Right renal cortex interstitium (tissue), 3 donors: ENCODE data around the gene ENC1. TPM values are rescaled to one million over a fixed set of nuclear protein-coding genes. Genes with fewer than 3 reads are reported as not detected.

ENCODE experiments used
- DNase-seq, 3 donors: peaks; one replicate each; pipeline ENCODE4 v3.0.0-alpha.2; 2013; ENCODE audit warnings: low read depth in 3 of 3, low spot score in 2 of 3
- polyA plus RNA-seq, 3 donors: library from polyadenylated mRNA; unstranded; fragments of 120-200 nt; gene quantifications; one replicate each; pipeline ENCODE4 v1.2.1, GENCODE V29; 2013; ENCODE audit not compliant: insufficient read length in 3 of 3

Gene ENC1
- polyA plus RNA-seq, 3 donors: 62.5 to 72.9 (median 65.1) TPM

DNA sequence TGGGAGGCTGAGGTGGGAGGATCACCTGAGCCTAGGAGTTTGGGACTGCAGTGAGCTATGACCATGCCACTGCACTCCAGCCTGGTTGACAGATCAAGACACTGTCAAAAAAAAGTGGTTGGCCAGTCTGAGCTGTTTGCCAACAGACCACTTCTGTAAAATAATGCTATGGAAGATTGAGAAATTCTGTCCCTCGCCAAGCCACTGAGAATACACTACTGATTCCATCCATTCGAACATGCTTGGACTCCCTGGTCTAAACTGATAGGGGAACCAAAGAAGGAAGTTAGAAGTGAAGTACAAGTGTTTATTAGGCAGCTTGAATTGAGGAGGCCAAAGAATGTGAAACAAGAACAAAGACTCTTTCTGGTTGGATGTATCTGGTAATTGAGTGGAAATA lies 27.2 kb downstream of the ENC1 start:
- no peak for DNase-seq

DNA sequence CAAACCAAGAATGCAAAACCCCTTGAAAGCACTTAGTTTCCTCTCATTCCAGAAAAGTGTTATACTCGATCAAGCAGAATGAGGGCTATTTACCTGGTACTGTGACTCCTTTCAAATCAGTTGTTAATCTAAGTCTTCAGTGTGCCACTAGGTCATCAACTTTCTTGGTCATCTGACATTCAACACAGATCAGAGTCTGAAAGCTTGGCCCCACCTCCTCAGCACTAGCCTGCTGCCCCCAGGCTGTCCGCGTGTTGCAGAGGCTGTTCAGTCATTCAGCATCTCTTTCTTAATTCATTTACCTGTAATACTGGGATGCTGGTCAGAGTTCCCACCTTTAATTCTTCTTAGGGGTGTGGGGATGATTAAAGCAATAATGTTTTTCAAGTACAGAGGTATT lies 28.5 kb downstream of the ENC1 start:
- DNase-seq: no peak

DNA sequence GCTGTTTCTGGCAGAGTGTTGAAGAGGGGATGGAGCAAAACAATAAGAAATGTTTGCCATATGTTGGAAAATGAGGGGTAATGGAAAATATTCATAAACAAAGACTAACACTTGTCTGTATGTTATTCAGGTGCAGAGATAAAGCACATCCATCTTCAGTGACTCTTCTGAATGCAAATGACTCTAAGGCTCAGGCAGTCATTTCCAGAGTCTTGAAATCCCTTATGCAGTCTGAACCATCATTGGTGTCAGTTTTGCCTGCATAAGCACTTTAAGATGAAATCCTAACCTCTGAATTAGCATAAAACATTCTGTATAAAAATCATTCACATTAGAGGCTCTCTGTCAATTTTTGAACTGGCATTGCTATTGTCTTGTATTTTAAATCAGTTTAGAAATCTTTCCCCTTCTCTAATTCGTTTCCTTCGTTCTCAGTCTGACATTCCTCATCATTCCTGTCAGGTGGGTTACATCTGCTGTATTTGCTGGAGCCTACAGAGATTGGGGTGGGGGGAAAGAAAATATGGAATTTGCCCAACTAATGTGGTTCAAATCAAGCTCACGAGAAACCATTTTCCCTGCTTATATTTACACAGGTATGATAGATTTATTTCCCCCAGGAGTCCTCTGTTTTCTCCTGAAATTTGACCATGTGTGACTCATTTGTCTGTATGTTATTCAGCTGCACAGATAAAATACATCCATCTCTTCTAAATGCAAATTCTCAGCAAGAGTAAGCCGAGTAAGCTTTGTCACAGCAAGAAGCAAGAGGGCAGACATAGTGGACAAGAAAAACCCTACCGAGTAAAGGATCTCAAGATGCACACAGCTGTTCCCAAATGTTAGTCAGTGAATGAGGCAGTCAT lies 31.6 kb downstream of the ENC1 start:
- DNase-seq: no peak

DNA sequence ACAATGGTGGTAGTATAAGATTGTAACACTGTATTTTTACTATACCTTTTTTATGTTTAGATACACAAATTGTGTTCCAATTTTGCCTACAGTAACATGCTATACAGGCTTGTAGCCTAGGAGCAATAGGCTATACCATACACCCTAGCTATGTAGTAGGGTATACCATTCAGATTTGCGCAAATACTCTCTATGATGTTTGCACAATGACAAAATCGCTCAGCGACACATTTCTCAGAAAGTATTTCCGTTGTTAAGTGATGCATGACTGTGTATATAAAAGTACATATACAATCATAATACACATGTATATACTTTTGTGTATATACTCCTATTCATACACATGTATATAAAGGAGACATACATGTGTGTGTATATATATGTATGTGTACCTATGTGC lies 34.8 kb downstream of the ENC1 start:
- DNase-seq: no peak

DNA sequence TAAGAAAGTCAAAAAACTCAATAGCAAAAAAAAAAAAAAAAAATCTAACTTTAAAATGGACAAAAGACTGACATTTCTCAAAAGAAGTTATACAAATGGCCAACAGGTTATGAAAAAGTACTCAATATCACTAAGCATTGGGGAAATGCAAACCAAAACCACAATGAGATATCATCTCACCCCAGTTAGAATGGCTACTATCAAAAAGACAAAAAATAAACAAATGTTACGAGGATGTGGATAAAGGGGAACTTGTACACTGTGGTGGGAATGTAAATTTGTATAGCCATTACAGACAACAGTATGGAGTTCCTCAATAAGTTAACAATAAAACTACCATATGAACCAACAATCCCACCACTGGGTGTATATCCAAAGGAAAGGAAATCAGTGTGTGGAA lies 37.2 kb downstream of the ENC1 start:
- DNase-seq: no peak

DNA sequence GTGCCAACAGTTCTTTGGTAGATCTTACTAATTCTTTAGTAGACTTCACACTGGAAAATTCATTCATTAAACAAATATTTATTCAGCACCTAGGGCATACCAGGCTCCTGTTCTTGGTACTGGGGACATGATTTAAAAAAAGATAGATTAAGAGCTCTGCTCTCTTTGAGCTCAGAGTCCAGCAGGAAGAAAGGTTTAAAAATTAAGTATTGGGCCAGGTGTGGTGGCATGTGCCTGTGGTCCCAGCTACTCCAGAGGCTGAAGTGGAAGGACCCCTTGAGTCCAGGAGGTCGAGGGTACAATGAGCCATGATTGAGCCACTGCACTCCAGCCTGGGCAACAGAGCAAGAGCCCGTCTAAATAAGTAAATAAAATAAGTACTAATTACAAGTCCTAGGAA lies 41.4 kb downstream of the ENC1 start:
- no peak for DNase-seq

DNA sequence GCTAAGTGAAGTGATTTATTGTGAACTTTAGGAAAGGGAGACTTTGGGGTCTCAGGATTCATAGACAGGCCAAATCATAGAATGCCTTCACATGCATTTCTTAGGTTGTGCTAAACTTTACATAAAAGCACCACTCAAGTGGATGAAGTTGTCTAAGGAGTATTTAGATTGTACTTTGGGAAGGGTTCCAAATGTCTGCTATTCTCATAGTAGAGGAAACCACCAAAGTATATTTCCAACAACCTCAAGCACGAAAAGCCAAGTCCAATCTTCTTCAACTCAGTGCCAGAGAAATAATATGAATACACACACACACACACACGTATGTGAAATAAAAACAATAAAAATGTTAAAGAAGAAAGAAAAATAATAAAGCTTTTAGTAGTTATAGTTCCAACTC lies 41.8 kb downstream of the ENC1 start:
- DNase-seq: no peak

DNA sequence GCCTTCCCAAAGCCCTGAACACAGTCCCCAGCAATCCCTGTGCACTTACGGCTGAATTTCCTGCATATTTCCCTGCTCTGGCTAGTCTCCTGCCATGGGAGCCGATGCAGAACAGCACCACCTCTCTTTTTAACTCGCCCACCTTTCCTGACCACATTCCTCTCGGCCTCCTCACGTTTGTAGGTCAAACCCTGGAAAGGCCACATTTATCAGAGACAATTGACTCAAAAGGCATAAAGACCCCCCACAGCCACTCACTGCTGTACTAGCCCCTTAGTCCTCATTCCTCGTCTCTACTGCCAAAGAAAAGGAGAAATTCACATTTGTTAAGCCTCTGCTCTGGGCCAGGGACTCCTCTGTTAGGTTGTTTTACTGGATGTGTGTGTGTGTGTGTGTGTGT lies 43.6 kb downstream of the ENC1 start:
- no peak for DNase-seq

DNA sequence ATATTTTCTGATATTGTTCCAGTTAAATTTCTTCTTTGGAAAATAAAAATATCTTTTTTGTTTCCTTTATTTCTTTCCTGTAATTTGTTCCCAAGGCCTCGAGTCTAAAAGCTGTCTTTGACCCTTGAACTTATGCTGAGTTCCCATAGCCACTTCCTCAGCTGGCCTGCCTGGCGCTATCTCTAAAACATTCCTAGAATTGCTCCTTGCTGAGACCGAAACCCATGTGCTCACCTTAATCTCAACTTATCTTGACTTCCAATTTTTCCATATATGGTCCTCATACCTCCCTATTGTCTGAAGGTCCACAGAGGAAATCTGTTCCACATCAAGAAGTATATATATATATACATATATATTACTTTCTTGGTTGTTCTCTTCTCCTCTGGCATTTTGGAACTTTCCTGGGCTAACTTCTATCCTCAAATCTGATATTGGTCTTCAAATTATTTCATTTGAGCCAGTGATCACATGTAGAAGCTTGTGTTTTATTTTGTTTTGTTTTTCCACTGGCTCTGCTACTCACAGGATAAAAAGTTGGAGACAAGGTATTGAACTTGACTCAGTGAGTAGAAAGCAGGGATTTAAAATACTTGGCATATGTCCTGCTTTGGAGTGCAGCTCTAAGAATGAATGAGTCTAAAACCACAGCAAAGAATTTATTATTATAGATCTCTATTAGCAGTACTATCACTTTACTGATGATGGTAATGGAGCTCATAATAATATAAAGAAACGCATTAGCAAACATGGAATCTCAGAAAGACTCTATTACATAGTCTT lies 45.2 kb downstream of the ENC1 start:
- no peak for DNase-seq

DNA sequence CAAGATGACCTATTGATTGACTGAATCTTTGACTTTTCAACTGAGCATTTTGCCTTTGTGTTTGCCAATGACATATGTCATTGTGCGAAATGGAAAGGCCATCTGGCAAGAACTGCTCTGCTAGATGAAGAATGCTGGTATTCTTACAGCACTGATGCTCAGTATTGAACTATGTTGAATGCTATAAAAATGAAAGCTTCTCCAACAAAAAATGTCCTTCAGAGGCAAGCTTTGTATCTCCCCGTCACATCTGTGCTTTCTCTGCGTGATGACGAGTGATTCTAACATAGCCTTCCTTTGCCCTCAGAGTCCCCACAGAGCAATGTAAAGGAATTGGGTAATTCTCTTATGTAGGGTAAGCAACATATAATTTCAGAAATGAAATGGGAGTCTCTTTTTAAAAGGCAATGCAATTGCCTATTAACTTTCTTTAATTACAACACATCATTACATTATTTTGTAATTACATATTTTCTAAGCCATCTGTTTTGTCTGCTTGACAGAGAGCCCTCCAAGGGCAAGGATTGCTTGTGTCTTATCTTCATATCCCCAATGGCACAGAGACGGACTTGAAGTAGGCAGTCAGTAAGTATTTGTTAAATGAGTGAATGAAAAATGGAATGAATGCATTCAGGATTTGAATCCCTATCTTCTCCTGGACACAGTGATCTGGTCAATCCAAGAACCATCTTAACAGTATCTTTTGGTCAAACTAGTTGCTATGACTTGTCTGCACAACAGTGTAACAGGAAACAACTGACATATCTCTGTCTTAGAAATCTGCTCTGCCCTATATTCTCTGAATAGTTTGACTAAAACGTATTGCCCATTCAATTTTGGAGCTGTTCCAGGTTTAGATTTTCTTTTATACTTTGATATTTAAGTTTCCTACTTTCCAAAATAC lies 46.1 kb downstream of the ENC1 start:
- no peak for DNase-seq

DNA sequence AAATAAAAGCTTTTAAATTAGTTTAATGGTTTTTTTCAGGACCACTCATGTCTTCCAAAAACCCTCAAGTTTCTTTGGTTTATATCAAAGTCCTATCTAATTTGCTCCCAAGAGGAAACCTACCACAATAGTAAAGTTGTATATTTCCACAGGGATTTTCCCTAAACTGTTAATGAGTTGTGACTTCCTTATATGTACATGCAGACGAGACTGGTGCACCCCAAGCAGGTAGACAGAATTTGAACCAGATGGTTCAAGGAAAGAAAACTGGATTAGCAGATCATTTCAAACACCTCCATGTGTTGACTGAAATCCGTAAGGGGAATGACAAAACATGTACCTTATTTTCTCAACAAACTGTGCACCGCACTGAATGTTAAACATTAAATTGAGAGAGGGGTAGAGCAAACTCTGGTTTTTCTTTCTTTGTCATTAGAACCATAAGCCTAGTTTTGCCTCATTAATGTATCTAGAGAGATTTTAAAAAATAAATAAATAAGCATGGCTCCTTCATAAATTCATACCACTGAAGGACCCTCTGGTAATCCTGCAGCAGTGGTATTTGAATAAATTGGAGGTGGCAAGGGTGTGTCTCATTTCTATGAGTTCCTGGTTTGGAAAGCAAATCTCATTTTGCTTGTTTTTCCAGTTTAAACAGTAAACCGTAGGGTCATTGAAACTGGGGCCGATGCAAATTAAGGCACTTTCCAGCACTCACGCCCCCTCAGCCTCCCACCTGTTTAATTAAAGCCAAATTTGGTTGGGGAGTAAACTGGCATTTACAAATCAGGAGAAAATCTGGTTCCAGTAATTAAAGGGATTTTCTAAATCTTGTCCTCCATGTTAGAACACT lies 51.1 kb downstream of the ENC1 start:
- no peak for DNase-seq

DNA sequence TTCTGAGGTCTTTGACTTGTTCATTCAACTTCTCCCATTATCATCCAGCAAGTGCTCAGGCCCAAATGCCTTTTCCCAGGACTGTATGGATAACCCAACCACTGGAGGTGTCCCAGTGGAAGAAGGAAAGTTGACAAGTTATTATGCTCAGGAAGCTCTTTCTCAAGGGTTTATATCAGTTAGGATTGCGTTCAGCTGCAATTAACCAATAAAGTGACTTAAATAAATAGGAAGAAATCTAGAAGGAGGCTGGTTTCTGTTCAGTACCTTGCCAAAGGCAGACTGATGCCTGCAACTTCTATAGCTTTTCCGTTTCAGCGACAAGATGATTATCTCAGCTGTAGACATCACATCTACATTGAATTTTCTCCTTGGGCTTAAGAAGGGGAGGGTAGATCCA lies 52.1 kb downstream of the ENC1 start:
- no peak for DNase-seq

DNA sequence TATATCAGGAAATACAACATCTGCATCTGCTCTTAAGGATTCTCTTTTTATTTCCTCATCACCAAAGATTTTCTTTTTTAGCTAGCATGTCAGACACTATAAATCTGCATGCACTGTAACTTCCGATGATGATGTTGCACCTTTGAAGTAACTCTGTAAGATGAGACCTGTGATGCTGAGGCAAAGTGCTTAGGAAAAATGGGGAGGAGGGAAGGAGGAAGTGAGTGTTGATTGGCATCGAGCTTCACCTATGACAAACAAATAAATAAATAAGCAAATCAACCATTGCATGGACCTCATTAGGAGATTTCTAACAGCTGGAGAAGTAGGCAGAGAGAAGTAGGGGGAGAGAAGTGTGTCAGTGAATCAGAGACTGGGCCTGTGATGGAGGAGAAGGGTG lies 52.6 kb downstream of the ENC1 start:
- no peak for DNase-seq

DNA sequence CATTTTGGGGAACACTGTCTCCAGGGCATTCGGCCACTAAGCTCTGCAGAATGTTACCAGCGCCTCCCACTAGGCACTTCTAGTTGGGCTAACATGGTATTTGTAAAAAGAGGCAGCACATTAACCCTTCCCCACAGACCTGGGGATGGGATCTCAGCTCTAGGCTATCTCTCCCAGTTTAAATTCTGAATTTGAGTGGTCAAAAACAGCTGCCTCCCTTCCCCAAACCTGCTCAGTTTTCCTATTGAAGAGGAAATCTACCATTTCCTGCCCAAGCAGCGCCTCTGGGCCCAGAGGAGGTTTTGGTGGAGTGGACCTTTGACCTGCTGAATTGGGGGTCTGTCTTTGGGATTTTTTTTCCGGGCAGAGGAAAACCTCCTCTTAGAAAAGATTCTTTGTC lies 53.2 kb downstream of the ENC1 start:
- DNase-seq: no peak

DNA sequence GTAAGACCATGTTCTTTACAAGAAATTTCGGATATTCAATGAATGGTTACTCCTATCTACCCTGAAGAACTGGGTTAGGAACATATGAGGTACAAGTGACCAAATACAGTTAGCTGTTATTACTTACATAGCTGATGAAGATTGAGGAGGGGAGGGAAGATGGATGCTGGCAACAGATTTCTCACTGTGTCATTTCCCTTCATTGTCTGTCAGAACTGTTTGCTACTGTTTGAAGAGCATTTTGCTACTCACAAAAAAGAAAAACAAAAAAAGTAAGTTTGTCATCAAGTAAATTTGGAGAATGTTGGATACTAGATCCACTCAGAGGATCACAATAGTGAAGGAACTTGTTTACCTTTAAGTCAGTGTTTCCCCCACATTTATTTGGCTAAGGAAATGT lies 53.7 kb downstream of the ENC1 start:
- no peak for DNase-seq

DNA sequence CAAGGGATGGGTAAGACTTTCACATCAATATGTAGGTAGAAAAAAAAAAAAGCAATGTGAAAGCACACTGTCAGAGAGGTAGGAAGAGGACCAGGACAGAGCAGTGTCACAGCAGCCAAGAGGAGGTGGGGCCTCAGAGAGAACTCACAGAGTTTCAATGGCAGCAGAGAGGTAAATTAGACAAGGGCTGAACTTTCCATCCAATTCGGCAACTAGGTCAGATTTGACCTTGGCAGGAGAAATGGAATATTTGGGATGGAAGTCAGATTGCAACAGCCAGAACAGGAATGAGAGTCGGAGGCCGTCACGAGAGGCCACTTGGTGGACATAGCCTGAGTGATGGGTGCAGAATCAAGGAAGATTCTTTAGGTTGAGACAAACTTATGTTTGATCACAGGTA lies 57.7 kb downstream of the ENC1 start:
- DNase-seq: no peak

DNA sequence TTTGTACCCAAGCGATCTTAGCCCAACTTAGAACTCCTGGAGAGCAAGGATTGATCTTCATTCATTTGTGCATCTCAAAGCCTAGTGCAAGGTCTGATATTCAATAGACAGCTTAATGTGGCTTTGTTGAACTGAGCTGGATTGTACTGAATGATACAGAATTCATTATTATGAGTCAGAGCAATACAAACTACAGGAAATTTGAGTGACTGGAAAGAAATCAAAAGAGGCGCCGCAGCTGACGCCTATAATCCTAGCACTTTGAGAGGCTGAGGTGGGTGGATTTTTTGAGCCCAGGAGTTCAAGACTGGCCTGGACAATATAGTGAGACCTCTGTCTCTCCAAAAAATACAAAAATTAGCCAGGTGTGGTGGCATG lies 58.6 kb downstream of the ENC1 start:
- DNase-seq: no peak

DNA sequence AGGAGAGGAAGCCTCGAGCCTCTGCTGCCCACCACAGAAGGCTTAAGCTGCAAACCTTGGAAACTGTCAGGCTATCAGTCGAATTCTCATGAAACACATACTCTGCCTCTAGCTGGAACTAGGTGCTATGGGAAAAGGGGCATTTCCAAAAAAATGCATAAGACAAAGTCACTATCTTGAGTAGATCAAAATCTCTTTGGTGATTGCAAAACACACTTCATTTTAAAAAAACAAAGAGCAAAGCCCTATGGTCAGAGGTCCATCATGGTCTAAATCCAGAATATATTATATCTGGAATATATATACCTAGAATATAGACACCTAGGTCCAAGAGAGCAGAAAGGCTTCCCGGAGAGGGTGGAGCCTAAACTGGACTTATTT lies 59.8 kb downstream of the ENC1 start:
- no peak for DNase-seq

DNA sequence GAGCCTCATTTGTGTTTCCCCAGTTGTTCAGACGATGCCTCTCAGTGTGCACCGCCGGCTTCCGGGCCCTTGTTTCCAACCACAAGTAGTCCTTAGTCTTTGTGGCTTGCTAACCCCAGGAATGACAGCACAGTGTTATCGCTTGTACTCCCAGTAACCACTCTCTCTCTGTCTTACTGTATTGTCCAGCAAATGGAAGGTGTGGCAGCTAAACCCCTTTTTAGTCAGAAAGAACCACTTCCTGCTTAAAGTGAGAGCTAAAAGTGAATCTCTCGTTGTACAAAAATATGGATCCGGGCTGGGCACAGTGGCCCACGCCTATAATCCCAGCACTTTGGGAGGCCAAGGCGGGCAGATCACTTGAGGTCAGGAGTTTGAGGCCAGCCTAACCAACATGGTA lies 61.3 kb downstream of the ENC1 start:
- no peak for DNase-seq

DNA sequence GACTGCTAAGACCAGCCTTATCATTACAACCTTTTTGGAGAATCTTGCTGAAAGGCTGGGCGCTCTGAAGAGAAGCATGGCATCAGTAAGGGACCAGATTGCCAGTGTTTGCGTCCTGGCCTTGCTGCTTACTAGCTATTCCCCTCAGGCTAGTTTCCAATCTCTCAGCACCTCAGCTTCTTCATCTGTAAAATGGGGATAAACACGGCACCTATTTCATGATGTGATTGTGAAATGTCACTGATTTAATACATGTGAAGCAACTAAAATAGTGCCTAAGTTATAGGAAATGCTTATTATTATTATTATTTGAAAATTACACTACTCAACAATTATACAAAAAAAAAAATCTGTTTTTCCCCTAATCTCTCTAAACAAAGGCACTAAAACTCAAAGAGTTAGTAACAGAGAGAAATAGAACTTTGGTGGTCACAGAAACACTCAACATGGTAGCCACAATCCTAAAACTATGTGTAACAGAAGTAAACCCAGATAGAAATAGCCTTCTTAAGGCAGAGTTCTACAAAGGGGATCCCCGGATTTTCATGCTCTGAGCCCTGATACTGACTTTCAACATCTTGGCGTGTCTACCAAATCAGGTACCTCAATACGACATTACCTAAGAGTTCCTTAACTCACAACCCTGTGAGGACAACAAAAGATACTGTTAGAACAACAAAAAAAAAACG lies 62.0 kb downstream of the ENC1 start:
- no peak for DNase-seq
